ENCODE data around the gene DDX3X. TPM values are rescaled to one million over a fixed set of nuclear protein-coding genes. Genes with fewer than 3 reads are reported as not detected.

DDX3X gene
- total and polyA plus RNA-seq, 9 of the 15 experiments (the other 6 are each of a cell fraction or from before 2014, with no cell fraction given): 51.3 to 232 (median 138) TPM

DNA sequence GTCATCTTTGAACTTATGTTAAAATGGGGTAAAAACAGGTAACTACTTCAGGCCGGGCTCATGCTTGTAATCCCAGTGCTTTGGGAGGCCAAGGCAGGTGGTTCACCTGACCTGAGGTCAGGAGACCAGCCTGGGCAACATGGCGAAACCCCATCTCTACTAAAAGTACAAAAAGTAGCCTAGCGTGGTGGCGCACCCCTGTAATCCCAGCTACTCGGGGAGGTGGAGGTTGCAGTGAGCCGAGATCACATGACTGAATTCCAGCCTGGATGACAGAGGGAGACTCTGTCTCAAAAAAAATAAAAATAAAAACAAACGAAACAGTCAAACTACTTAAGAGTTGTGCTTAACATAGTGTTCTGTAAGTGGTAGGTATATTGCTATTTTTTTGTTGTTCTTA is 2.5 kb downstream of the DDX3X start:
- Histone ChIP-seq H3K79me2 (ENCODE audit: control insufficient read depth, insufficient read depth, low read length) (peaks cover 92% of the 10 kb centered on the region), H3K27ac (ENCODE audit: extremely low read depth, low read depth, low read length) (peak overlapping the region; percentile 98; the same call in 2 of the 3 replicates)

More for the DNA sequence above, 2.5 kb downstream of the DDX3X start:
- ATAC-seq (no peak), FAIRE-seq (no peak), DNase-seq (ENCODE audit: extremely low read depth in 1 of 4, low spot score in 3 of 4) (peak in 1 of 4 experiments; percentile 6)
- H3K4me2 ChIP-seq (ENCODE audit: insufficient read depth, low read length): peak overlapping the region; percentile 97
- WGBS (ENCODE audit: insufficient coverage, low coverage, missing lambda C conversion rate): 10% methylated on average over 7 of the region's 7 CpGs
- intact Hi-C loops (cut with micrococcal nuclease): no loop called here
- H3K9me3 ChIP-seq (replicated peaks; ENCODE audit: control insufficient read depth, insufficient read depth, low read depth, low read length): no peaks in the 10 kb centered on the region
- H3K4me3 ChIP-seq: peak overlapping the region; percentile 97
- peak overlapping the region; percentile 68 to 94; a peak in 3 of 4 replicates for H3K9ac ChIP-seq (ENCODE audit: insufficient read depth in 1 of 2, low read depth in 2 of 2, low read length in 2 of 2)
- POLR2A ChIA-PET: interaction anchor here (0.6 to 2.1 kb wide), 13 partner anchors 11 to 108 kb away, joined by 3 to 8 read pairs (median 4); no protein-coding TSS in a partner anchor
- CTCF ChIA-PET (ENCODE audit: low intra/inter-chr PET ratio): no interaction called here
- H3K36me3 ChIP-seq (ENCODE audit: control insufficient read depth, insufficient read depth, low read length): peaks cover 62% of the 10 kb centered on the region
- no peak overlapping the region for H2AFZ ChIP-seq (ENCODE audit: low read depth, low read length)
- H3K9me1 ChIP-seq (ENCODE audit: control insufficient read depth, insufficient read depth, low read length): peaks cover 10% of the 10 kb centered on the region
- peaks cover 62% of the 10 kb centered on the region for H4K20me1 ChIP-seq (replicated peaks; ENCODE audit: control insufficient read depth, insufficient read depth, low read length)
- TF ChIP-seq TEAD2 (tag; IDR thresholded peaks at IDR 0.05): no peak
- no peak for TF ChIP-seq CCNT2 (IDR thresholded peaks at IDR 0.05; ENCODE audit: borderline replicate concordance, extremely low read depth, insufficient read length, low read depth, low read length)
- no peak for TF ChIP-seq ESRRB (CRISPR knock-in tag; IDR thresholded peaks at IDR 0.05; ENCODE audit: borderline replicate concordance)
- no peak for TF ChIP-seq RNF2 (IDR thresholded peaks at IDR 0.05)
- TF ChIP-seq, protein P1, sequence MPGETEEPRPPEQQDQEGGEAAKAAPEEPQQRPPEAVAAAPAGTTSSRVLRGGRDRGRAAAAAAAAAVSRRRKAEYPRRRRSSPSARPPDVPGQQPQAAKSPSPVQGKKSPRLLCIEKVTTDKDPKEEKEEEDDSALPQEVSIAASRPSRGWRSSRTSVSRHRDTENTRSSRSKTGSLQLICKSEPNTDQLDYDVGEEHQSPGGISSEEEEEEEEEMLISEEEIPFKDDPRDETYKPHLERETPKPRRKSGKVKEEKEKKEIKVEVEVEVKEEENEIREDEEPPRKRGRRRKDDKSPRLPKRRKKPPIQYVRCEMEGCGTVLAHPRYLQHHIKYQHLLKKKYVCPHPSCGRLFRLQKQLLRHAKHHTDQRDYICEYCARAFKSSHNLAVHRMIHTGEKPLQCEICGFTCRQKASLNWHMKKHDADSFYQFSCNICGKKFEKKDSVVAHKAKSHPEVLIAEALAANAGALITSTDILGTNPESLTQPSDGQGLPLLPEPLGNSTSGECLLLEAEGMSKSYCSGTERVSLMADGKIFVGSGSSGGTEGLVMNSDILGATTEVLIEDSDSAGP (CRISPR knock-in tag; IDR thresholded peaks at IDR 0.05): no peak
- no peak for TF ChIP-seq HDAC2 (IDR thresholded peaks at IDR 0.05)
- peak; percentile 51; the same call in 1 of the 2 replicates for TF ChIP-seq USF2 (CRISPR knock-in tag; IDR thresholded peaks at IDR 0.05)
- TF ChIP-seq RBM39 (optimal IDR thresholded peaks at IDR 0.05; ENCODE audit: low read depth, low read length): no peak
- TF ChIP-seq ESRRA (IDR thresholded peaks at IDR 0.05; ENCODE audit: borderline replicate concordance, low read depth): no peak
- TF ChIP-seq RBFOX2 (IDR thresholded peaks at IDR 0.05; ENCODE audit: low read depth, low read length): peak; percentile 9
- TF ChIP-seq TFE3 (CRISPR knock-in tag; IDR thresholded peaks at IDR 0.05): peak; percentile 75
- TF ChIP-seq E4F1 (CRISPR knock-in tag; IDR thresholded peaks at IDR 0.05; ENCODE audit: borderline replicate concordance): no peak
- TF ChIP-seq TOE1 (IDR thresholded peaks at IDR 0.05; ENCODE audit: borderline replicate concordance): peak; percentile 61; the same call in 1 of the 2 replicates
- TF ChIP-seq TOE1 (CRISPR knock-in tag; IDR thresholded peaks at IDR 0.05; ENCODE audit: borderline replicate concordance, low read depth): no peak
- TF ChIP-seq, protein P2, sequence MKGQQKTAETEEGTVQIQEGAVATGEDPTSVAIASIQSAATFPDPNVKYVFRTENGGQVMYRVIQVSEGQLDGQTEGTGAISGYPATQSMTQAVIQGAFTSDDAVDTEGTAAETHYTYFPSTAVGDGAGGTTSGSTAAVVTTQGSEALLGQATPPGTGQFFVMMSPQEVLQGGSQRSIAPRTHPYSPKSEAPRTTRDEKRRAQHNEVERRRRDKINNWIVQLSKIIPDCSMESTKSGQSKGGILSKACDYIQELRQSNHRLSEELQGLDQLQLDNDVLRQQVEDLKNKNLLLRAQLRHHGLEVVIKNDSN (CRISPR knock-in tag; IDR thresholded peaks at IDR 0.05): peak; percentile 48
- in situ Hi-C loops (cut with MboI): loop anchor here (10.0 kb wide), 1 partner anchor 108 kb away; the partner anchor contains the start of gene NYX
- no peaks in the 10 kb centered on the region for H3K27me3 ChIP-seq (ENCODE audit: control insufficient read depth in 2 of 2, insufficient read depth in 2 of 2, low read length in 2 of 2)
- BruUV-seq (replicated peaks): no TSS peak
- H3K4me1 ChIP-seq (replicated peaks in 1 of 2; ENCODE audit: control insufficient read depth in 2 of 2, insufficient read depth in 2 of 2, low read length in 2 of 2): peaks cover 4 to 16% of the 10 kb centered on the region in 2 experiments; a peak in 3 of 5 replicates
